HG02884 (cell line): ENCODE data around the gene ADAP1.
"Not testable (repeated sequence)": the region's sequence is repeated elsewhere in the genome, so short reads cannot be mapped to it uniquely, and the experiment has no call there.

ENCODE experiments used
- ATAC-seq: cut with Tn5 transposase; IDR thresholded peaks from one replicate; pipeline ENCODE4 v1.9.1; 2021; ENCODE audit warnings: mild to moderate bottlenecking, moderate library complexity; ENCODE audit not compliant: unreplicated experiment

The ADAP1 gene

GRCh38 chr7:924042-924441 lies 30.4 kb downstream of the ADAP1 start:
- ATAC-seq = not testable (repeated sequence)

GRCh38 chr7:923108-924041 lies 31.1 kb downstream of the ADAP1 start:
- peak; percentile 63 for ATAC-seq

- no peak for ATAC-seq
These were observed 32.0 kb downstream of the ADAP1 start for GRCh38 chr7:922334-923107.

GRCh38 chr7:921581-922333 lies 32.7 kb downstream of the ADAP1 start:
- no peak for ATAC-seq

- no peak for ATAC-seq
These were observed 33.4 kb downstream of the ADAP1 start for GRCh38 chr7:921071-921461.

- ATAC-seq = no peak
These were observed 34.0 kb downstream of the ADAP1 start for GRCh38 chr7:920351-921070.

- no peak for ATAC-seq
These were observed 34.5 kb downstream of the ADAP1 start for GRCh38 chr7:919924-920341.

GRCh38 chr7:919114-919442 lies 35.4 kb downstream of the ADAP1 start:
- ATAC-seq = no peak

- ATAC-seq = no peak
These were observed 35.9 kb downstream of the ADAP1 start for GRCh38 chr7:918441-919113.

GRCh38 chr7:918118-918425 lies 36.4 kb downstream of the ADAP1 start:
- ATAC-seq = no peak

GRCh38 chr7:917255-918117 lies 37.0 kb downstream of the ADAP1 start:
- ATAC-seq = no peak

- ATAC-seq = no peak
These were observed 38.1 kb downstream of the ADAP1 start for GRCh38 chr7:916291-916941.

- no peak for ATAC-seq
These were observed 38.9 kb downstream of the ADAP1 start for GRCh38 chr7:915291-916218.

- no peak for ATAC-seq
These were observed 39.8 kb downstream of the ADAP1 start for GRCh38 chr7:914521-915194.

- no peak for ATAC-seq
These were observed 40.6 kb downstream of the ADAP1 start for GRCh38 chr7:913736-914520.

GRCh38 chr7:911791-912480 lies 42.5 kb downstream of the ADAP1 start:
- ATAC-seq = no peak
